Chondrocyte (in vitro differentiated cells): Measurements from ENCODE around the gene SLAMF1. TPM values are rescaled to one million over a fixed set of nuclear protein-coding genes. Genes with fewer than 3 reads are reported as not detected.
"Not testable (repeated sequence)": the region's sequence is repeated elsewhere in the genome, so short reads cannot be mapped to it uniquely, and the experiment has no call there.

Experiments used
- DNase-seq: peaks from one replicate; pipeline ENCODE4 v3.0.0; 2021; ENCODE audit warnings: mixed read lengths, low spot score
- H3K27ac Mint-ChIP-seq: one replicate; pipeline ENCODE4 v1.8.0; 2021; ENCODE audit warnings: mild to moderate bottlenecking, moderate library complexity, mixed read lengths; ENCODE audit not compliant: unreplicated experiment
- H3K27me3 Mint-ChIP-seq: 2 replicates; pipeline ENCODE4 v1.8.0; 2021; ENCODE audit warnings: low read depth, mixed read lengths
- H3K36me3 Mint-ChIP-seq: 2 replicates; pipeline ENCODE4 v1.8.0; 2021; ENCODE audit warnings: low read depth, mixed read lengths
- H3K4me1 Mint-ChIP-seq: 2 replicates; pipeline ENCODE4 v1.8.0; 2021; ENCODE audit warnings: low read depth, mild to moderate bottlenecking, mixed read lengths
- H3K4me3 Mint-ChIP-seq: one replicate; pipeline ENCODE4 v1.8.0; 2021; ENCODE audit warnings: mild to moderate bottlenecking, moderate library complexity, mixed read lengths; ENCODE audit not compliant: unreplicated experiment
- H3K9me3 Mint-ChIP-seq: 2 replicates; pipeline ENCODE4 v1.8.0; 2021; ENCODE audit warnings: low read depth, mixed read lengths
- CTCF ChIP-seq: fragments of 200-600 bp; sonication (generic); IDR thresholded peaks from 2 replicates; pipeline ENCODE4 v1.5.0; 2021; ENCODE audit warnings: antibody characterized with exemption, mild to moderate bottlenecking, moderate library complexity
- long read RNA-seq: library from polyadenylated mRNA; stranded (forward); transcript quantifications from one replicate; pipeline ENCODE4 v2.0.0, GENCODE V29; 2021
- total RNA-seq: library from RNA; stranded (reverse); gene quantifications from 3 replicates; pipeline ENCODE4 v1.2.1, GENCODE V29; 2021

SLAMF1 gene
- not detected in 3 replicates for total RNA-seq
- long read RNA-seq: 0 reads

GRCh38 chr1:160646711-160647328 is at the start of gene SLAMF1:
Gene SLAMF1, minus strand, starts transcription at chr1:160647044. Its CDS starts 99 bp downstream, at chr1:160646945.
- Mint-ChIP-seq H3K27me3 (peaks cover 15% of the 10 kb centered on the region), H3K4me1 (no peaks in the 10 kb centered on the region), H3K36me3 (no peaks in the 10 kb centered on the region), H3K9me3 (no peaks in the 10 kb centered on the region), H3K4me3 (no peak within 1 kb of the TSS), H3K27ac (no peak within 1 kb of the TSS)
- TF ChIP-seq CTCF: no peak
- DNase-seq: no peak

GRCh38 chr1:160692390-160692789 is 45.5 kb upstream of the SLAMF1 start:
- H3K4me1 Mint-ChIP-seq, DNase-seq, H3K9me3 Mint-ChIP-seq, H3K36me3 Mint-ChIP-seq, H3K27ac Mint-ChIP-seq, H3K27me3 Mint-ChIP-seq, H3K4me3 Mint-ChIP-seq: not testable (repeated sequence)

- Mint-ChIP-seq H3K4me1 (no peaks in the 10 kb centered on the region), H3K27ac (no peak overlapping the region), H3K36me3 (no peaks in the 10 kb centered on the region), H3K9me3 (peaks cover 5% of the 10 kb centered on the region), H3K4me3 (no peak overlapping the region), H3K27me3 (peaks cover 20% of the 10 kb centered on the region)
- DNase-seq: no peak
- TF ChIP-seq CTCF: no peak
Measured at GRCh38 chr1:160685266-160685665, 38.4 kb upstream of the SLAMF1 start.

GRCh38 chr1:160682983-160683865 is 36.4 kb upstream of the SLAMF1 start:
- no peaks in the 10 kb centered on the region for H3K36me3 Mint-ChIP-seq
- H3K27me3 Mint-ChIP-seq: peaks cover 31% of the 10 kb centered on the region
- TF ChIP-seq CTCF: no peak
- peaks cover 5% of the 10 kb centered on the region for H3K9me3 Mint-ChIP-seq
- H3K4me1 Mint-ChIP-seq: no peaks in the 10 kb centered on the region
- no peak overlapping the region for H3K4me3 Mint-ChIP-seq
- no peak for DNase-seq
- H3K27ac Mint-ChIP-seq: no peak overlapping the region

GRCh38 chr1:160681891-160682140 is 35.0 kb upstream of the SLAMF1 start:
- Mint-ChIP-seq H3K27ac (no peak overlapping the region), H3K36me3 (no peaks in the 10 kb centered on the region), H3K9me3 (peaks cover 5% of the 10 kb centered on the region), H3K4me3 (no peak overlapping the region), H3K27me3 (peaks cover 43% of the 10 kb centered on the region), H3K4me1 (no peaks in the 10 kb centered on the region)
- no peak for TF ChIP-seq CTCF
- DNase-seq: no peak
